Measurements from ENCODE around the gene ANKRD66.

DNA sequence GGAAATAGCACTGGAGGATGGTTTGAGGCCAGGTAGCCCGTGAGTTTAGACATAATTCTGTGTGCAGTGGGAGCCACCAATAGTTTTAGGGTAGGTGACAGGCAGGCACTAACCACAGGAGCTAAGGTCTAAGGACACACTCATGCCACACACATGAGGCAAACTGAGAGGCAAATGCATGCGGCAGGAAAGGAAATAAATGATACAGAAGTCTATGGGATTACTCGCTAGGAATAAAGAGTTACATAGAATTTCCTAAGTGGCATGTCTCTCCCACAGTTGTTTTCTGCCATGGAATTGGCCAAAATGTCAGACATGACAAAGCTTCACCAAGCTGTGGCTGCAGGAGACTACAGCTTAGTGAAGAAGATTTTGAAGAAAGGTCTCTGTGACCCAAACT is 4.9 kb downstream of the ANKRD66 start:
- TF ChIP-seq, protein P1, sequence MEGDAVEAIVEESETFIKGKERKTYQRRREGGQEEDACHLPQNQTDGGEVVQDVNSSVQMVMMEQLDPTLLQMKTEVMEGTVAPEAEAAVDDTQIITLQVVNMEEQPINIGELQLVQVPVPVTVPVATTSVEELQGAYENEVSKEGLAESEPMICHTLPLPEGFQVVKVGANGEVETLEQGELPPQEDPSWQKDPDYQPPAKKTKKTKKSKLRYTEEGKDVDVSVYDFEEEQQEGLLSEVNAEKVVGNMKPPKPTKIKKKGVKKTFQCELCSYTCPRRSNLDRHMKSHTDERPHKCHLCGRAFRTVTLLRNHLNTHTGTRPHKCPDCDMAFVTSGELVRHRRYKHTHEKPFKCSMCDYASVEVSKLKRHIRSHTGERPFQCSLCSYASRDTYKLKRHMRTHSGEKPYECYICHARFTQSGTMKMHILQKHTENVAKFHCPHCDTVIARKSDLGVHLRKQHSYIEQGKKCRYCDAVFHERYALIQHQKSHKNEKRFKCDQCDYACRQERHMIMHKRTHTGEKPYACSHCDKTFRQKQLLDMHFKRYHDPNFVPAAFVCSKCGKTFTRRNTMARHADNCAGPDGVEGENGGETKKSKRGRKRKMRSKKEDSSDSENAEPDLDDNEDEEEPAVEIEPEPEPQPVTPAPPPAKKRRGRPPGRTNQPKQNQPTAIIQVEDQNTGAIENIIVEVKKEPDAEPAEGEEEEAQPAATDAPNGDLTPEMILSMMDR (IDR thresholded peaks at IDR 0.05): no peak
- no peak for TF ChIP-seq POLR2A (IDR thresholded peaks at IDR 0.05)
- no peak for TF ChIP-seq POLR2AphosphoS5 (IDR thresholded peaks at IDR 0.05)

All from sigmoid colon (tissue), 4 donors.